Right lobe of liver (tissue), 4 donors: ENCODE measurements around the gene MACO1.

Experiments used
- CTCF ChIP-seq, 4 donors: fragments of 200-600 bp in 3 of 4; fragments of 450-650 bp in 1 of 4; IDR thresholded peaks; one replicate each; pipeline versions ENCODE4 v1.5.1 to v1.8.0; 2016 to 2022; ENCODE audit warnings: antibody characterized with exemption in 4 of 4, mild to moderate bottlenecking in 2 of 4
- POLR2A ChIP-seq: fragments of 450-650 bp; IDR thresholded peaks from one replicate; pipeline ENCODE4 v1.6.1; 2017; ENCODE audit warnings: antibody characterized with exemption, mild to moderate bottlenecking
- donor health status: DM: no; HTN: no; CAD: no.
- donor health status: DM: no; HTN: no; CAD: no.
- donor health status: DM: no; HTN: yes; CAD: no.

- TF ChIP-seq CTCF (IDR thresholded peaks at IDR 0.05): no peak
- TF ChIP-seq POLR2A: no peak
Measured at GRCh38 chr1:25432749-25433388, 2.2 kb downstream of the MACO1 start.
